Measurements from ENCODE around the gene ACACB.

GRCh38 chr12:109100741-109101140 is 15.6 kb upstream of the ACACB start:
- TF ChIP-seq CTCF (IDR thresholded peaks at IDR 0.05; ENCODE audit: low read length) (no peak), EZH2 (IDR thresholded peaks at IDR 0.05; ENCODE audit: borderline replicate concordance, low read length) (no peak)

Data from OCI-LY1 (cell line).